Measurements from ENCODE around the gene CTSO. TPM values are rescaled to one million over a fixed set of nuclear protein-coding genes. Genes with fewer than 3 reads are reported as not detected.

CTSO gene, protein sequence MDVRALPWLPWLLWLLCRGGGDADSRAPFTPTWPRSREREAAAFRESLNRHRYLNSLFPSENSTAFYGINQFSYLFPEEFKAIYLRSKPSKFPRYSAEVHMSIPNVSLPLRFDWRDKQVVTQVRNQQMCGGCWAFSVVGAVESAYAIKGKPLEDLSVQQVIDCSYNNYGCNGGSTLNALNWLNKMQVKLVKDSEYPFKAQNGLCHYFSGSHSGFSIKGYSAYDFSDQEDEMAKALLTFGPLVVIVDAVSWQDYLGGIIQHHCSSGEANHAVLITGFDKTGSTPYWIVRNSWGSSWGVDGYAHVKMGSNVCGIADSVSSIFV
- total RNA-seq: 14.5 TPM

DNA sequence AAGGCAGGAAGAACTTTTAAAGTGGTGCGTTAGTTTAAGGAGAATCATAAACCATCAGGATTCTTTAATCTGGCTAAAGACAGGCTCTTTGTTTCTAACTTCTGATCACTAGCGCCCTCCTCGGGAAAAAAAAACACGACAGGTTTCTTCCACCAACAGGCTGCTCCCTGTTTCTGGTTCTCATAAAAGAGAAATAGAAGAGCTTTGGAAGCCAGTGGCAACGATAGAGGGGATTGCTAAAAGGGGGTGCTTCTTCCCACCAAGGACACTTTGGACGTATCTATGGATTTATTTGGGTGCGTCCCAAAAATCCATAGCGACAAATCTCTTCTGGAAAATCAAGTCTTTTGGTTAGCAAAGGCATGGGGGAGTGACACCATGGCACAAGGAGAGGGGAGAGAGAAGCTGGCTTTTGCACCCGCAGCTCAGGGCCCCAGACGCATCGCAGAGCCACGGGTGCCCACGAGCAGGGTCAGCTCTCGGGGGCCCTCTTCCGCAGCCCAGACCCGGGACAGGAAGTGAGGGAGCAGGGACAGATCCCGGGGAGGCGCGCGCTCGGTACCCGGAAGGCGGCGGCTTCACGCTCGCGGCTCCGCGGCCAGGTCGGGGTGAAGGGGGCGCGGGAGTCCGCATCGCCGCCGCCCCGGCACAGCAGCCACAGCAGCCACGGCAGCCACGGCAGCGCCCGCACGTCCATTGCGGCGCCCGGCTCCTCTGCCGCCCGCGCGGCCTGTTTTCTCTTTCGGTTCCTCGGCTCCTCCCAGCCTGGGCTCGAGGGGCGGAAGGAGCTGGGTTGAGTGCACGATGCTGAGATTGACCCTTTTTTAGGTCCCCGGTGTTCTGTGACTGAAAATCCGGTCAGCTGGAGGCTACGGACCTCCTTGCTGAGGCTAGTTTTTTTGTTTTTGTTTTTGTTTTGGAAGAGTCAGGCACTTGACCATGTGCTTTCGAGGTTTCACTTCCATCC is at the start of gene CTSO:
Gene CTSO (minus strand): TSS at position 716 of the 967 bp plus-strand sequence. CDS start 19 bp downstream, at position 697.
- intact Hi-C loops (cut with DNase I): no loop called here
- H3K36me3 ChIP-seq: no peaks in the 10 kb centered on the region
- H3K27me3 ChIP-seq: no peaks in the 10 kb centered on the region
- TF ChIP-seq POLR2A (IDR thresholded peaks at IDR 0.05): peak in 1 of 2 donors; percentile 20
- peak; percentile 34 to 61 for TF ChIP-seq POLR2AphosphoS5 (IDR thresholded peaks at IDR 0.05; ENCODE audit: insufficient read depth in 1 of 2, low read depth in 1 of 2)
- TF ChIP-seq, protein P1, sequence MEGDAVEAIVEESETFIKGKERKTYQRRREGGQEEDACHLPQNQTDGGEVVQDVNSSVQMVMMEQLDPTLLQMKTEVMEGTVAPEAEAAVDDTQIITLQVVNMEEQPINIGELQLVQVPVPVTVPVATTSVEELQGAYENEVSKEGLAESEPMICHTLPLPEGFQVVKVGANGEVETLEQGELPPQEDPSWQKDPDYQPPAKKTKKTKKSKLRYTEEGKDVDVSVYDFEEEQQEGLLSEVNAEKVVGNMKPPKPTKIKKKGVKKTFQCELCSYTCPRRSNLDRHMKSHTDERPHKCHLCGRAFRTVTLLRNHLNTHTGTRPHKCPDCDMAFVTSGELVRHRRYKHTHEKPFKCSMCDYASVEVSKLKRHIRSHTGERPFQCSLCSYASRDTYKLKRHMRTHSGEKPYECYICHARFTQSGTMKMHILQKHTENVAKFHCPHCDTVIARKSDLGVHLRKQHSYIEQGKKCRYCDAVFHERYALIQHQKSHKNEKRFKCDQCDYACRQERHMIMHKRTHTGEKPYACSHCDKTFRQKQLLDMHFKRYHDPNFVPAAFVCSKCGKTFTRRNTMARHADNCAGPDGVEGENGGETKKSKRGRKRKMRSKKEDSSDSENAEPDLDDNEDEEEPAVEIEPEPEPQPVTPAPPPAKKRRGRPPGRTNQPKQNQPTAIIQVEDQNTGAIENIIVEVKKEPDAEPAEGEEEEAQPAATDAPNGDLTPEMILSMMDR (IDR thresholded peaks at IDR 0.05): peak; percentile 23 to 57 (median 49)
- no peaks in the 10 kb centered on the region for H3K9me3 ChIP-seq
- H3K27ac ChIP-seq: peak within 1 kb of the TSS; percentile 97
- DNase-seq (ENCODE audit: extremely low spot score in 2 of 2): no peak
- peaks cover 16% of the 10 kb centered on the region for H3K4me1 ChIP-seq
- peak within 1 kb of the TSS; percentile 63 to 76 for H3K4me3 ChIP-seq

DNA sequence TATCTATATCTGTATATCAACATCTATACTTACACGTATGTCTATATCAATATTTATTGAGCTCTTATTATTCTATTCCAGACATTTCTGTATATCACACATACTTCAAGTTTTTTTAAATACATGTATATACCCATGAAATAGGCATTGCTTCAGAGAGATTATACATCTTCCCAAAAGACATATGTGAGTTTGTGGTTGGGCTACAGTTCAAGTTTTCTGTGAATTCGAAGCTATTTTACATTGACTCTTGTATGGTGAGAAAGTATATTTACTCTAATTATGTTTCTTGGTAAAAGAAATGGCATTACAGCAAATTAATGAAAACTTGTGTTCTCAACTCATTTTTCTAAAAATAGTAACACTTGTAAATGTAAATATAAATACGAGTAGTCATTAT is 46.8 kb upstream of the CTSO start:
- Histone ChIP-seq H3K36me3 (no peaks in the 10 kb centered on the region), H3K27ac (no peak overlapping the region), H3K9me3 (no peaks in the 10 kb centered on the region), H3K4me3 (no peak overlapping the region), H3K4me1 (no peaks in the 10 kb centered on the region), H3K27me3 (no peaks in the 10 kb centered on the region)
- TF ChIP-seq, protein P1 (IDR thresholded peaks at IDR 0.05): no peak
- no peak for TF ChIP-seq POLR2A (IDR thresholded peaks at IDR 0.05)
- TF ChIP-seq POLR2AphosphoS5 (IDR thresholded peaks at IDR 0.05; ENCODE audit: insufficient read depth in 1 of 2, low read depth in 1 of 2): no peak
- no peak for DNase-seq (ENCODE audit: extremely low spot score in 2 of 2)
- intact Hi-C loops (cut with DNase I): no loop called here

DNA sequence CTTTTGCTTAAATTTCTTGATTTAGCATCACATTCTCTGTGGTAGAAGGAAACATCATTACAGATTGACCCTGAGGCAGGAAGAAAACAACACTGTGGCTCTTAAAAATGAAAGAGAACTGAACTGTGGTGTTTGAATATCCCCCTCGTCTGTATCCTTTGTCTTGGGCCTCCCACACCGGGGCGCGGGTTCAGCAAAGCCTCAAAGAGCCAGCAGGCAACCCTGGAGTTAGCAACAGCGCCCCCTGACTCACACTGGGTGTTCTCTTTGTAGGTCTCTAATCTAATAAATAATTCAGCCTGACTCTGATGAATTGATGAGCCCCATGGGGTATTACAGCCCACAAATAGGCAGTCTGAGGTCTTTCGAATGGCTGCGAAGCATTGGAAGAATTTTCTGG is 46.1 kb upstream of the CTSO start:
- Histone ChIP-seq H3K4me3 (no peak overlapping the region), H3K27ac (no peak overlapping the region), H3K4me1 (no peaks in the 10 kb centered on the region), H3K36me3 (no peaks in the 10 kb centered on the region), H3K9me3 (no peaks in the 10 kb centered on the region), H3K27me3 (no peaks in the 10 kb centered on the region)
- no peak for DNase-seq (ENCODE audit: extremely low spot score in 2 of 2)
- TF ChIP-seq POLR2A (IDR thresholded peaks at IDR 0.05) (no peak), POLR2AphosphoS5 (IDR thresholded peaks at IDR 0.05; ENCODE audit: insufficient read depth in 1 of 2, low read depth in 1 of 2) (no peak)
- TF ChIP-seq, protein P1 (IDR thresholded peaks at IDR 0.05): no peak
- intact Hi-C loops (cut with DNase I): no loop called here

DNA sequence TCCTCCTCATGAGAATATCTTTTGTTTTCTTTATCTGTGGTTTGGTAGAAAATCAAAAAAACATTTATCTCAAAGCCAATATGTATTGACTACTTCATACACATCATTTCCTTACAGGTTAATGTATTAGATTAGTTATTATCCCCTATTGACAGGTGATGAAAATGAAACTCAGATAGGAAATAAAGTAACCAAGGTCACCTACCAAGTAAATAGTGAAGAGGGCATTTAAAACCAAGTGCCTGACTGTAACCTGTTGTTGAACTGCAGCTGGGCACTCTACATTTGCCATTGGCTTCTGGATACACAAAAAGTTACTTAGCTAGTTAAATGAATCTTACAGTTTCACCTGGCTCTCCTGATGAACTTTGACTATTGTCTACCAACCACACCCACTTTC is 41.4 kb upstream of the CTSO start:
- Histone ChIP-seq H3K27ac (no peak overlapping the region), H3K4me3 (no peak overlapping the region), H3K4me1 (no peaks in the 10 kb centered on the region), H3K36me3 (no peaks in the 10 kb centered on the region), H3K9me3 (no peaks in the 10 kb centered on the region), H3K27me3 (no peaks in the 10 kb centered on the region)
- no peak for TF ChIP-seq POLR2A (IDR thresholded peaks at IDR 0.05)
- TF ChIP-seq, protein P1 (IDR thresholded peaks at IDR 0.05): no peak
- TF ChIP-seq POLR2AphosphoS5 (IDR thresholded peaks at IDR 0.05; ENCODE audit: insufficient read depth in 1 of 2, low read depth in 1 of 2): no peak
- DNase-seq (ENCODE audit: extremely low spot score in 2 of 2): no peak
- intact Hi-C loops (cut with DNase I): no loop called here
